ENCODE results near the gene GOLGA8B. TPM values are rescaled to one million over a fixed set of nuclear protein-coding genes. Genes with fewer than 3 reads are reported as not detected.

The GOLGA8B gene
- total RNA-seq, 1 donor from 2014 or later, result 156 TPM

DNA sequence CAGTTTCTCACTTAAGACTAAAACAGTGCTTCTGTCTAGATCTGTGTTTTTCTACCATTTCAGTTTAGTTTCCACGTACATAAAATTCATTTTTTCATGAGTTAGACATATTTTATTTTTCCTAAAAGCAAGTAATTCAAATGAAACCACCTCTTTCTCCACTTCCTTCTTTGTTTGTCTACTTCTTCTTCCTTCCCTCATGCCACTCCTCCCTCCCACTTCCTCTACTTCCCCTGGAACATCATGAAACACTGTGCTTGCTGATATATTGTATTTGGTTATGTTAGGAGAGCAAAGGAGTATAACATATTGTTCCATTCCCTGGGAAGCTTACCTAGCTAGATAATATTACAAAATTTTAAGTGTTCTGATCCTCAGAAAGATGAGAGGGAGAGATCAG lies 36.7 kb upstream of the GOLGA8B start:
- H3K27ac Mint-ChIP-seq, result no peak overlapping the region
- no peaks in the 10 kb centered on the region for H3K9me3 Mint-ChIP-seq
- TF ChIP-seq, protein P1, sequence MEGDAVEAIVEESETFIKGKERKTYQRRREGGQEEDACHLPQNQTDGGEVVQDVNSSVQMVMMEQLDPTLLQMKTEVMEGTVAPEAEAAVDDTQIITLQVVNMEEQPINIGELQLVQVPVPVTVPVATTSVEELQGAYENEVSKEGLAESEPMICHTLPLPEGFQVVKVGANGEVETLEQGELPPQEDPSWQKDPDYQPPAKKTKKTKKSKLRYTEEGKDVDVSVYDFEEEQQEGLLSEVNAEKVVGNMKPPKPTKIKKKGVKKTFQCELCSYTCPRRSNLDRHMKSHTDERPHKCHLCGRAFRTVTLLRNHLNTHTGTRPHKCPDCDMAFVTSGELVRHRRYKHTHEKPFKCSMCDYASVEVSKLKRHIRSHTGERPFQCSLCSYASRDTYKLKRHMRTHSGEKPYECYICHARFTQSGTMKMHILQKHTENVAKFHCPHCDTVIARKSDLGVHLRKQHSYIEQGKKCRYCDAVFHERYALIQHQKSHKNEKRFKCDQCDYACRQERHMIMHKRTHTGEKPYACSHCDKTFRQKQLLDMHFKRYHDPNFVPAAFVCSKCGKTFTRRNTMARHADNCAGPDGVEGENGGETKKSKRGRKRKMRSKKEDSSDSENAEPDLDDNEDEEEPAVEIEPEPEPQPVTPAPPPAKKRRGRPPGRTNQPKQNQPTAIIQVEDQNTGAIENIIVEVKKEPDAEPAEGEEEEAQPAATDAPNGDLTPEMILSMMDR (IDR thresholded peaks at IDR 0.05; ENCODE audit: unreplicated experiment), result no peak
- DNase-seq (ENCODE audit: low spot score in 2 of 2, unreplicated experiment in 2 of 2), result no peak
- H3K36me3 Mint-ChIP-seq, result no peaks in the 10 kb centered on the region
- H3K4me3 Mint-ChIP-seq, result no peak overlapping the region
- peaks cover 3% of the 10 kb centered on the region for H3K27me3 Mint-ChIP-seq (ENCODE audit: low read depth)
- peaks cover 6% of the 10 kb centered on the region for H3K4me1 Mint-ChIP-seq

DNA sequence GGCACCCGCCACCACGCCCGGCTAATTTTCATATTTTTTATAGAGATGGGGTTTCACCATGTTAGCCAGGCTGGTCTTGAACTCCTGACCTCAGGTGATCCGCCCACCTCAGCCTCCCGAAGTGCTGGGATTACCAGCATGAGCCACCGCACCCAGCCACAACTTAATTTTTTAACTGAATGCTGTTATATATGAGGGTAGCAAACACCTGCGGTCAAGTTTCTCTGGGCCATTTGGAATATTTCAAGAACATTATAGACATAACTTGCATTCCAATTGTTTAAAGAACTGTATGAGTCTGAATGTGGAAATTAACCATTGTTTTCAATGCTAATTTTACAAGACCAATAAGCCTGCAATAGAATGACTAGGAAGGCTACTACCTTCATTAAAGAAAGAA lies 35.7 kb upstream of the GOLGA8B start:
- no peak for DNase-seq (ENCODE audit: low spot score in 2 of 2, unreplicated experiment in 2 of 2)
- peaks cover 3% of the 10 kb centered on the region for H3K27me3 Mint-ChIP-seq (ENCODE audit: low read depth)
- no peaks in the 10 kb centered on the region for H3K9me3 Mint-ChIP-seq
- H3K27ac Mint-ChIP-seq, result no peak overlapping the region
- TF ChIP-seq, protein P1 (IDR thresholded peaks at IDR 0.05; ENCODE audit: unreplicated experiment), result no peak
- H3K4me1 Mint-ChIP-seq, result peaks cover 6% of the 10 kb centered on the region
- H3K36me3 Mint-ChIP-seq, result no peaks in the 10 kb centered on the region
- H3K4me3 Mint-ChIP-seq, result no peak overlapping the region

DNA sequence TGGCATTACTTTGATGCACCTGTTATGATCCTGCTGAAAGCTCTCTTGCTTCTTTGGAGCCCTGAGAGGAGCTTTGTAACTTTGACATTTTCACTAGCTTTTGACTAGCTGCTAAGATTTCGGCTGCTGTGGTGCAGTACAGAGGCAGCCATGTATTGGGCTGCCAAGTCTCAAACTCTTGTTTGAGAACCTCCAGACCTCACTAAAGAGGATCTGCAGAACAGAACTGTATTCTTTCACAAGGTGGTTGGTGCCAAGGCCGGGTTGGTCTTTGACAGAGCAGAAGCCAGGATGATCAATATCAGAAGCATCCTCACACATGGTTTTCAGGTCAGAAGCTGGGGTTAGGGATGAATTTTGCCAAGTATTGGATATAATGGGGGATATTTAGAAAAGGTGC lies 34.6 kb upstream of the GOLGA8B start:
- Mint-ChIP-seq H3K27ac (no peak overlapping the region), H3K27me3 (ENCODE audit: low read depth) (peaks cover 3% of the 10 kb centered on the region), H3K9me3 (no peaks in the 10 kb centered on the region), H3K4me1 (peaks cover 11% of the 10 kb centered on the region), H3K4me3 (no peak overlapping the region), H3K36me3 (no peaks in the 10 kb centered on the region)
- TF ChIP-seq, protein P1 (IDR thresholded peaks at IDR 0.05; ENCODE audit: unreplicated experiment), result no peak
- no peak for DNase-seq (ENCODE audit: low spot score in 2 of 2, unreplicated experiment in 2 of 2)

DNA sequence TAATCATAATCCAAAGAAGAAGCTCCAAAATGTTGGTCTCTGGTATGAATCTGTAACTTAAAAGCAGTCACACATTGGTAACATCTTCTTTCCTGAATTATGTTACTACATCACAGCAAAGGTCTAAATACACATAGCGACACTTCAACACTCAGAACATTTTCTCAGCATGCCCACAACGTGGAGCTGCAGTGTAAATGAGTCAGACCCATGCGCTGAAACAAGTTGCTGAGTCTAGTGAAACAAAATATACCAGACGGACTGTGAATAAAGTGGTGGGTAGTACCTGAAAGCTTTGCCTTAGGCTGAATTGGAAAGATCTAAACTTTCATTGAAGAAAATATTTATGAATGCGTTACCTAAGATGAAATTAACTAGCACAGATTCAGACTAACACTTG lies 33.2 kb upstream of the GOLGA8B start:
- Mint-ChIP-seq H3K9me3 (no peaks in the 10 kb centered on the region), H3K4me3 (no peak overlapping the region), H3K27ac (no peak overlapping the region), H3K36me3 (no peaks in the 10 kb centered on the region), H3K4me1 (peaks cover 9% of the 10 kb centered on the region), H3K27me3 (ENCODE audit: low read depth) (peaks cover 3% of the 10 kb centered on the region)
- DNase-seq (ENCODE audit: low spot score in 2 of 2, unreplicated experiment in 2 of 2), result no peak
- TF ChIP-seq, protein P1 (IDR thresholded peaks at IDR 0.05; ENCODE audit: unreplicated experiment), result no peak

DNA sequence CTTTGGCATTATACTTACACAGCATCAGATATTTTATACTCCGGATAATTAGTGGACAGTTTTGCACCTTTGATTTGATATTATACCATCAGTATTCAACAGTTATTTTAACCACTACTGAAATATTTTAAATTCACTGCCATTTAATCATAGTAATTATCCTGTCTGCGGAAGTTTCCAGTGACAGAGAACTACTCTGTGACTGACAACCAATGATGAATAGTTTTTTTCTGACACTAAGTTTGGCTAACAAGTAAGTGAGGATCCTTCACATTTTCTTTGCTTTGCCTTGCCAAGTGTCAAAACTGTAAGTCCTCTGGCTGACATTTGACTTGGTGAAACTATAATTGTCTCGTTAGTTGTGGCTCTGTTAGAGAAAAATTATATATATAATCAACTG lies 30.5 kb upstream of the GOLGA8B start:
- TF ChIP-seq, protein P1 (IDR thresholded peaks at IDR 0.05; ENCODE audit: unreplicated experiment), result no peak
- Mint-ChIP-seq H3K36me3 (no peaks in the 10 kb centered on the region), H3K27me3 (ENCODE audit: low read depth) (peaks cover 5% of the 10 kb centered on the region), H3K9me3 (no peaks in the 10 kb centered on the region), H3K27ac (no peak overlapping the region), H3K4me3 (no peak overlapping the region), H3K4me1 (peaks cover 23% of the 10 kb centered on the region)
- DNase-seq (ENCODE audit: low spot score in 2 of 2, unreplicated experiment in 2 of 2), result no peak

DNA sequence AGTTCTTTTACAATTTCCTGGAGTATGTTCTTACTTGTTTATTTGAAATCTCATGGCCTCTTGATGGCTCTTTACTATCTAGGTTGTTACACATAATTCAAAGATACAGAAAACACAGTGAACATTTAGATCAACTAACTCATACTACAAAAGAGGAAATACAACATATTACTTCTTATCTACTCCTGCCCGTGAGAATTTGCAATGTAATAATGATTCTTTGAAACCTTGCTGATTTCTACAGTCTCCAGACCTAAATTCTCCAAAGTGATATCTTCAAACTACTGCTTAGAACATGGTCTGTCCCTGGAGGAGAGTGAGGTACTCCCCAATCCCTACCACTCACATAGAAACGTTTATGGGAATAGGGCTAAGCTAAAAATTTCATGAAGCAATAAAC lies 29.9 kb upstream of the GOLGA8B start:
- TF ChIP-seq, protein P1 (IDR thresholded peaks at IDR 0.05; ENCODE audit: unreplicated experiment), result no peak
- H3K36me3 Mint-ChIP-seq, result no peaks in the 10 kb centered on the region
- H3K4me1 Mint-ChIP-seq, result peaks cover 27% of the 10 kb centered on the region
- H3K4me3 Mint-ChIP-seq, result no peak overlapping the region
- DNase-seq (ENCODE audit: low spot score in 2 of 2, unreplicated experiment in 2 of 2), result no peak
- H3K9me3 Mint-ChIP-seq, result no peaks in the 10 kb centered on the region
- peaks cover 6% of the 10 kb centered on the region for H3K27me3 Mint-ChIP-seq (ENCODE audit: low read depth)
- no peak overlapping the region for H3K27ac Mint-ChIP-seq

Measured in mesothelial cell of epicardium (in vitro differentiated cells).